Hematopoietic multipotent progenitor cell treated with erythropoietin and hydrocortisone succinate and interleukin-3 and kit ligand, for 17 days (in vitro differentiated cells): Measurements from ENCODE around the gene FETUB.

Source experiments
- DNase-seq: peaks from one replicate; pipeline ENCODE4 v3.0.0-alpha.2; 2015; ENCODE audit warnings: low spot score

The FETUB gene

GRCh38 chr3:186639778-186640472 lies at the start of gene FETUB:
TSS of gene FETUB (plus strand) at chr3:186640399. CDS start at chr3:186640461, 62 bp downstream.
- DNase-seq = no peak

GRCh38 chr3:186590580-186591295 lies 49.5 kb upstream of the FETUB start:
- no peak for DNase-seq

- DNase-seq = no peak
These were observed 47.5 kb upstream of the FETUB start for GRCh38 chr3:186592682-186593081.

GRCh38 chr3:186593862-186594261 lies 46.3 kb upstream of the FETUB start:
- DNase-seq = no peak

GRCh38 chr3:186594591-186595113 lies 45.5 kb upstream of the FETUB start:
- DNase-seq = no peak

- no peak for DNase-seq
These were observed 43.5 kb upstream of the FETUB start for GRCh38 chr3:186596568-186597287.

- no peak for DNase-seq
These were observed 42.0 kb upstream of the FETUB start for GRCh38 chr3:186598108-186598784.

- DNase-seq = no peak
These were observed 41.4 kb upstream of the FETUB start for GRCh38 chr3:186598794-186599141.

GRCh38 chr3:186599142-186599784 lies 40.9 kb upstream of the FETUB start:
- no peak for DNase-seq

- no peak for DNase-seq
These were observed 40.4 kb upstream of the FETUB start for GRCh38 chr3:186599785-186600166.

- DNase-seq = no peak
These were observed 39.3 kb upstream of the FETUB start for GRCh38 chr3:186600896-186601295.

GRCh38 chr3:186603159-186603558 lies 37.0 kb upstream of the FETUB start:
- DNase-seq = no peak

GRCh38 chr3:186605078-186605477 lies 35.1 kb upstream of the FETUB start:
- DNase-seq = no peak

GRCh38 chr3:186605561-186606545 lies 34.3 kb upstream of the FETUB start:
- DNase-seq = no peak

- no peak for DNase-seq
These were observed 31.5 kb upstream of the FETUB start for GRCh38 chr3:186608624-186609215.

- DNase-seq = no peak
These were observed 30.8 kb upstream of the FETUB start for GRCh38 chr3:186609247-186609868.

GRCh38 chr3:186612065-186612464 lies 28.1 kb upstream of the FETUB start:
- DNase-seq = no peak

GRCh38 chr3:186612721-186613636 lies 27.2 kb upstream of the FETUB start, which contains the start of gene AHSG:
TSS of gene AHSG (plus strand) at chr3:186613060. CDS start at chr3:186613142, 82 bp downstream.
- DNase-seq = no peak
